ENCODE data around the gene TMEM150A. TPM values are rescaled to one million over a fixed set of nuclear protein-coding genes. Genes with fewer than 3 reads are reported as not detected.

TMEM150A gene
- total RNA-seq, 1 experiment from 2014 or later = 19.3 TPM

GRCh38 chr2:85551698-85552678, 50.5 kb downstream of the TMEM150A start:
- no peak overlapping the region for H3K18ac ChIP-seq (ENCODE audit: insufficient read length, low read depth, low read length)
- peak; percentile 82 for DNase-seq
- H3K27ac Mint-ChIP-seq = peak overlapping the region in 1 of 3 experiments; percentile 74; a peak in 2 of 7 replicates

More at GRCh38 chr2:85551698-85552678, 50.5 kb downstream of the TMEM150A start:
- peaks cover 17 to 61% (median 60%) of the 10 kb centered on the region in 3 experiments; a peak in 6 of 7 replicates for H3K36me3 Mint-ChIP-seq (ENCODE audit: insufficient read depth in 1 of 3, low read depth in 3 of 3)
- no peak overlapping the region for H2AK5ac ChIP-seq (ENCODE audit: insufficient read length, low read length)
- H3K4me1 ChIP-seq (ENCODE audit: insufficient read depth, low read length) = no peaks in the 10 kb centered on the region
- no peak overlapping the region for H2BK120ac ChIP-seq (ENCODE audit: low read depth, low read length, poor library complexity, severe bottlenecking)
- H4K5ac ChIP-seq (ENCODE audit: insufficient read length, low read depth, low read length) = no peak overlapping the region
- H3K79me2 ChIP-seq (ENCODE audit: insufficient read depth, low read length) = no peaks in the 10 kb centered on the region
- H2BK5ac ChIP-seq (ENCODE audit: insufficient read length, low read length) = no peak overlapping the region
- no peak overlapping the region for H3K4ac ChIP-seq (ENCODE audit: low read depth, low read length)
- H3K79me1 ChIP-seq (ENCODE audit: insufficient read depth, low read depth, low read length, poor library complexity, severe bottlenecking) = no peaks in the 10 kb centered on the region
- no peak overlapping the region for H3K56ac ChIP-seq (ENCODE audit: insufficient read length, low read depth, low read length)
- no peaks in the 10 kb centered on the region for H3K27me3 ChIP-seq (ENCODE audit: insufficient read depth, low read length)
- no peak overlapping the region for H3K14ac ChIP-seq (ENCODE audit: insufficient read depth, low read length)
- H3K9me3 ChIP-seq (ENCODE audit: control insufficient read depth, low read depth, low read length) = no peaks in the 10 kb centered on the region
- H3K23ac ChIP-seq (ENCODE audit: insufficient read length, low read depth, low read length) = no peak overlapping the region
- H3K23me2 ChIP-seq (ENCODE audit: insufficient read length, low read depth, low read length, poor library complexity, severe bottlenecking) = no peaks in the 10 kb centered on the region
- H2AFZ ChIP-seq (ENCODE audit: low read length) = no peak overlapping the region
- no peak overlapping the region for H2BK20ac ChIP-seq (ENCODE audit: low read depth, low read length, poor library complexity, severe bottlenecking)
- H2BK15ac ChIP-seq (ENCODE audit: low read depth, low read length) = no peak overlapping the region
- H4K91ac ChIP-seq (ENCODE audit: insufficient read length, low read depth, low read length) = no peak overlapping the region
- no peaks in the 10 kb centered on the region for H4K20me1 ChIP-seq (ENCODE audit: control insufficient read depth, insufficient read depth, insufficient read length)
- peak; percentile 94 for TF ChIP-seq CTCF (conservative IDR thresholded peaks at IDR 0.05)
- H4K8ac ChIP-seq (replicated peaks; ENCODE audit: insufficient read length, low read depth, low read length) = no peak overlapping the region
- no peak overlapping the region for H3K4me2 ChIP-seq (ENCODE audit: insufficient read depth, insufficient read length, low read length)
- no peak overlapping the region for H3K27ac ChIP-seq (ENCODE audit: insufficient read length, low read depth, low read length)
- H3K4me3 Mint-ChIP-seq = 0 out of 5 replicates have a peak overlapping the region, but pooled peaks of 1 of the 2 experiments have one; percentile 12
- WGBS (ENCODE audit: extremely low coverage, insufficient read length, low lambda C conversion rate) = no CpG with 5 or more reads among the region's 9 CpGs
- no peak overlapping the region for H3K9ac ChIP-seq (ENCODE audit: extremely low read depth, insufficient read length, low read length)
- no peaks in the 10 kb centered on the region for H3K9me3 Mint-ChIP-seq
- H3K4me1 Mint-ChIP-seq = peaks cover 2 to 7% of the 10 kb centered on the region in 2 experiments; a peak in 2 of 4 replicates
- no peak overlapping the region for H3T11ph ChIP-seq (ENCODE audit: low read length)
- H3K27me3 Mint-ChIP-seq (ENCODE audit: low read depth) = no peaks in the 10 kb centered on the region
- H2BK12ac ChIP-seq (ENCODE audit: insufficient read length, low read depth, low read length) = no peak overlapping the region

All from H9 (cell line).